ENCODE data around the gene GOLIM4.
A peak's percentile ranks its signal among the peaks of the same experiment; 100 is the strongest.
"Not testable (repeated sequence)": the region's sequence is repeated elsewhere in the genome, so short reads cannot be mapped to it uniquely, and the experiment has no call there.

Gene GOLIM4

GRCh38 chr3:168095611-168096209 lies at the start of gene GOLIM4:
TSS of gene GOLIM4 (minus strand) at chr3:168095924. CDS start at chr3:168095285, 639 bp downstream.
- peak; percentile 96 for DNase-seq

- DNase-seq: no peak
These were observed 45.8 kb upstream of the GOLIM4 start for GRCh38 chr3:168141405-168141998.

GRCh38 chr3:168139947-168140346 lies 44.2 kb upstream of the GOLIM4 start:
- DNase-seq: no peak

GRCh38 chr3:168138421-168138820 lies 42.7 kb upstream of the GOLIM4 start:
- no peak for DNase-seq

- DNase-seq: no peak
These were observed 39.2 kb upstream of the GOLIM4 start for GRCh38 chr3:168134931-168135330.

GRCh38 chr3:168130250-168130649 lies 34.5 kb upstream of the GOLIM4 start:
- DNase-seq: not testable (repeated sequence)

GRCh38 chr3:168128463-168128862 lies 32.7 kb upstream of the GOLIM4 start:
- DNase-seq: not testable (repeated sequence)

- no peak for DNase-seq
These were observed 31.7 kb upstream of the GOLIM4 start for GRCh38 chr3:168127466-168127865.

- DNase-seq: no peak
These were observed 29.1 kb upstream of the GOLIM4 start for GRCh38 chr3:168124791-168125190.

- DNase-seq: no peak
These were observed 28.6 kb upstream of the GOLIM4 start for GRCh38 chr3:168124291-168124690.

GRCh38 chr3:168123201-168124176 lies 27.8 kb upstream of the GOLIM4 start:
- DNase-seq: no peak

GRCh38 chr3:168121184-168122017 lies 25.7 kb upstream of the GOLIM4 start:
- DNase-seq: no peak

- DNase-seq: no peak
These were observed 22.2 kb upstream of the GOLIM4 start for GRCh38 chr3:168117853-168118313.

GRCh38 chr3:168117059-168117458 lies 21.3 kb upstream of the GOLIM4 start:
- DNase-seq: no peak

- DNase-seq: no peak
These were observed 20.6 kb upstream of the GOLIM4 start for GRCh38 chr3:168116279-168116678.

- DNase-seq: no peak
These were observed 18.1 kb upstream of the GOLIM4 start for GRCh38 chr3:168113848-168114247.

GRCh38 chr3:168112894-168113293 lies 17.2 kb upstream of the GOLIM4 start:
- DNase-seq: no peak

- DNase-seq: no peak
These were observed 8.6 kb upstream of the GOLIM4 start for GRCh38 chr3:168104361-168104760.

- no peak for DNase-seq
These were observed 7.1 kb upstream of the GOLIM4 start for GRCh38 chr3:168102735-168103410.

GRCh38 chr3:168100777-168101492 lies 5.2 kb upstream of the GOLIM4 start:
- DNase-seq: no peak

GRCh38 chr3:168097381-168097780 lies 1.7 kb upstream of the GOLIM4 start:
- DNase-seq: no peak

Data from NCI-H2227 treated with DMSO at 0.1 percent for 48 hours (cell line).